Astrocyte (in vitro differentiated cells and primary cell): Measurements from ENCODE around the gene MYOM3. TPM values are rescaled to one million over a fixed set of nuclear protein-coding genes. Genes with fewer than 3 reads are reported as not detected.
"Not testable (repeated sequence)": the region's sequence is repeated elsewhere in the genome, so short reads cannot be mapped to it uniquely, and the experiment has no call there.

Source experiments
- DNase-seq: peaks from one replicate; pipeline ENCODE4 v3.0.0-alpha.2; 2010; ENCODE audit warnings: low read depth
- FAIRE-seq: peaks from 2 replicates; lab custom pipeline; 2011; peaks lifted over from hg19 to GRCh38; lab: Jason Lieb, UNC
- H2AFZ ChIP-seq: 2 replicates; pipeline ENCODE4 v1.6.0; 2012; ENCODE audit warnings: low read depth, low read length, inconsistent platforms
- H3K27ac ChIP-seq: 2 replicates; pipeline ENCODE4 v1.5.1; 2011; ENCODE audit warnings: low read depth, low read length, inconsistent platforms
- H3K27me3 ChIP-seq: 2 replicates; pipeline ENCODE4 v1.6.0; 2011; ENCODE audit warnings: low read length, inconsistent platforms; ENCODE audit not compliant: insufficient read depth
- H3K36me3 ChIP-seq: 2 replicates; pipeline ENCODE4 v1.5.1; 2011; ENCODE audit warnings: low read length, inconsistent platforms; ENCODE audit not compliant: insufficient read depth
- H3K4me1 ChIP-seq: 2 replicates; pipeline ENCODE4 v1.5.1; 2011; ENCODE audit warnings: low read length, inconsistent platforms; ENCODE audit not compliant: insufficient read depth
- H3K4me2 ChIP-seq: 2 replicates; pipeline ENCODE4 v1.6.0; 2012; ENCODE audit warnings: low read length, inconsistent platforms
- H3K4me3 ChIP-seq: 2 replicates; pipeline ENCODE4 v1.5.1; 2011; ENCODE audit warnings: low read depth, mild to moderate bottlenecking, low read length, inconsistent platforms; ENCODE audit not compliant: insufficient read depth
- H3K79me2 ChIP-seq: 2 replicates; pipeline ENCODE4 v1.6.0; 2012; ENCODE audit warnings: mild to moderate bottlenecking, low read length, inconsistent platforms; ENCODE audit not compliant: insufficient read depth
- H3K9ac ChIP-seq: 2 replicates; pipeline ENCODE4 v1.6.0; 2012; ENCODE audit warnings: mild to moderate bottlenecking, low read length, inconsistent platforms
- H3K9me3 ChIP-seq: 2 replicates; pipeline ENCODE4 v1.5.1; 2012; ENCODE audit warnings: low read depth, mild to moderate bottlenecking, low read length, inconsistent platforms; ENCODE audit not compliant: insufficient read depth
- H4K20me1 ChIP-seq: 2 replicates; pipeline ENCODE4 v1.6.0; 2012; ENCODE audit warnings: low read length, inconsistent platforms; ENCODE audit not compliant: insufficient read depth
- H3K27ac Mint-ChIP-seq: one replicate; pipeline ENCODE4 v1.8.0; 2021; ENCODE audit warnings: mild to moderate bottlenecking, mixed read lengths; ENCODE audit not compliant: unreplicated experiment
- H3K27me3 Mint-ChIP-seq: one replicate; pipeline ENCODE4 v1.8.0; 2021; ENCODE audit warnings: low read depth, mixed read lengths; ENCODE audit not compliant: unreplicated experiment
- H3K36me3 Mint-ChIP-seq: one replicate; pipeline ENCODE4 v1.8.0; 2021; ENCODE audit warnings: low read depth, mixed read lengths; ENCODE audit not compliant: unreplicated experiment
- H3K4me1 Mint-ChIP-seq: one replicate; pipeline ENCODE4 v1.8.0; 2021; ENCODE audit warnings: low read depth, mixed read lengths; ENCODE audit not compliant: unreplicated experiment
- H3K4me3 Mint-ChIP-seq: one replicate; pipeline ENCODE4 v1.8.0; 2021; ENCODE audit warnings: mild to moderate bottlenecking, moderate library complexity, mixed read lengths; ENCODE audit not compliant: unreplicated experiment
- H3K9me3 Mint-ChIP-seq: one replicate; pipeline ENCODE4 v1.8.0; 2021; ENCODE audit warnings: mild to moderate bottlenecking, mixed read lengths; ENCODE audit not compliant: unreplicated experiment
- EZH2 ChIP-seq: IDR thresholded peaks from 2 replicates; pipeline ENCODE4 v1.6.1; 2012; ENCODE audit warnings: mild to moderate bottlenecking, low read length, inconsistent platforms; ENCODE audit not compliant: insufficient read depth
- total RNA-seq: library from RNA; stranded (reverse); gene quantifications from 2 replicates; pipeline ENCODE4 v1.2.1, GENCODE V29; 2021
- TF ChIP-seq, protein P1 (sequence below): IDR thresholded peaks from 2 replicates; pipeline ENCODE4 v1.5.1; 2011; ENCODE audit warnings: low read depth, mild to moderate bottlenecking, inconsistent platforms, low read length, moderate library complexity; ENCODE audit not compliant: insufficient read depth

MYOM3 gene
- total RNA-seq, 1 donor from 2014 or later: 1.0 TPM

DNA sequence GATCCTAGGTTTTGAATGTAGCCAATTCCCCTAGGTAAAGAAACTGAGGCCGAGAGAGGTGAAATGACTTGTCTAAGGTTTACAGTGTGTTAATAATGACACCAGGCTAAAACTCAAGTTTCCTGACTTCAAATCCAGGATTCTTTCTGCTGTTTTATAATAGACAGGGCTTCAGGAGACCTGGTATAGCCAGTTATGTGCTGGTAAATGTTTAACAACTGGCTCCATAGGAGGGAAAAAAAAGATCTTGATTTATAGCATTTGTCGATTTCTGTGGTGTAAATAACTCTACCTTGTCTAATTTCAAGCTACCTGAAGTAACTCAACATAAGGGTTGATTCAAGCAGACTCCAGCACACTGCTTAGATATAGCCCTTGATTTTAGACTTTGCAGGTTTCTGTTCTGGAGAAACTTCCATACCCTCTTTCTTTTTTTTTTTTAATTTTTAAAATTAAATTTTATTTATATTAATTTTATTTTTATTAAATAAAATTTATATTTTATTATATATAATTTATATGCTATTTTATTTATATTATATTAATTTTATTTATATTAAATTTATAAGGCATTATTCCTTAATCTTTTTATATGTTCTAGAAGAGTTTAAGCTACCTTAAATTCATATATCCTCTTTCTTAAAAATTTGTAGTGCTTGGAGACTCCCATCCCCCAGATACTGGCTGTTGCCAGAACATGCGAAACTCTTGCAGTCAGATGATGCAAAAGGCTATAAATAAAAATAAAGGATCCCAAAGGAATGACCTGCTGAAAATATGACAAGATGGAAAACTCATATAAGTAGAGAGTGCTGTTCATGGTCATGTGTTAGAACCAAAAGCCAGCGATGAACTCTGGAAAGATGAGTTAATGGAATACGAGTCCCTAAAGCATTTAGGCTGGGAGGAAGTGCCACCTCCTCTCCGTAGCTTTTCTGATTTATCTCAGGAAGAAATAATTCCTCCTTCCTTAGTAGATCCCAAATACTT is 96.4 kb downstream of the MYOM3 start:
- Histone ChIP-seq H2AFZ (no peak overlapping the region), H3K4me3 (no peak overlapping the region), H3K9ac (no peak overlapping the region), H3K27ac (no peak overlapping the region), H3K4me1 (peaks cover 20% of the 10 kb centered on the region), H3K79me2 (no peaks in the 10 kb centered on the region), H4K20me1 (no peaks in the 10 kb centered on the region), H3K4me2 (no peak overlapping the region), H3K36me3 (no peaks in the 10 kb centered on the region), H3K27me3 (no peaks in the 10 kb centered on the region), H3K9me3 (no peaks in the 10 kb centered on the region)
- Mint-ChIP-seq H3K4me3 (no peak overlapping the region), H3K9me3 (no peaks in the 10 kb centered on the region), H3K36me3 (no peaks in the 10 kb centered on the region), H3K27me3 (no peaks in the 10 kb centered on the region), H3K4me1 (peaks cover 32% of the 10 kb centered on the region), H3K27ac (peak overlapping the region; percentile 53)
- peak; percentile 40 for DNase-seq
- no peak for FAIRE-seq
- no peak for TF ChIP-seq EZH2
- TF ChIP-seq, protein P1, sequence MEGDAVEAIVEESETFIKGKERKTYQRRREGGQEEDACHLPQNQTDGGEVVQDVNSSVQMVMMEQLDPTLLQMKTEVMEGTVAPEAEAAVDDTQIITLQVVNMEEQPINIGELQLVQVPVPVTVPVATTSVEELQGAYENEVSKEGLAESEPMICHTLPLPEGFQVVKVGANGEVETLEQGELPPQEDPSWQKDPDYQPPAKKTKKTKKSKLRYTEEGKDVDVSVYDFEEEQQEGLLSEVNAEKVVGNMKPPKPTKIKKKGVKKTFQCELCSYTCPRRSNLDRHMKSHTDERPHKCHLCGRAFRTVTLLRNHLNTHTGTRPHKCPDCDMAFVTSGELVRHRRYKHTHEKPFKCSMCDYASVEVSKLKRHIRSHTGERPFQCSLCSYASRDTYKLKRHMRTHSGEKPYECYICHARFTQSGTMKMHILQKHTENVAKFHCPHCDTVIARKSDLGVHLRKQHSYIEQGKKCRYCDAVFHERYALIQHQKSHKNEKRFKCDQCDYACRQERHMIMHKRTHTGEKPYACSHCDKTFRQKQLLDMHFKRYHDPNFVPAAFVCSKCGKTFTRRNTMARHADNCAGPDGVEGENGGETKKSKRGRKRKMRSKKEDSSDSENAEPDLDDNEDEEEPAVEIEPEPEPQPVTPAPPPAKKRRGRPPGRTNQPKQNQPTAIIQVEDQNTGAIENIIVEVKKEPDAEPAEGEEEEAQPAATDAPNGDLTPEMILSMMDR: no peak

DNA sequence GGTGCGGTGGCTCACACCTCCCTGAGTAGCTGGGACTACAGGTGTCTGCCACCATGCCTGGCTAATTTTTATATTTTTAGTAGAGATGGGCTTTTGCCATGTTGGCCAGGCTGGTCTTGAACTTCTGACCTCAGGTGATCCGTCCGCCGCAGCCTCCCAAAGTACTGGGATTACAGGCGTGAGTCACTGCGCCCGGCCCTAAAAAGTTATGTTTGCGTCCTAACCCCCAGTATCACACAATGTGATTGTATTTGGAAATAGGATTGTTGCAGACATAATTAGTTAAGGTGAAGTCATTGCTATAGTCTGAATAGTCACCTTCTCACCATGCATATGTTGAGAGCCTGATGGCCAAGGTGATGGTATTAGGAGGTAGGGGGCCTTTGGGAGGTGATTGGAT is 99.1 kb downstream of the MYOM3 start:
- H3K36me3 Mint-ChIP-seq, H3K4me3 Mint-ChIP-seq, H3K36me3 ChIP-seq, H3K9me3 Mint-ChIP-seq, FAIRE-seq, H2AFZ ChIP-seq, H3K9me3 ChIP-seq, H3K4me3 ChIP-seq, H3K9ac ChIP-seq, H3K27ac ChIP-seq, H3K4me2 ChIP-seq, H4K20me1 ChIP-seq, H3K79me2 ChIP-seq, DNase-seq, H3K27ac Mint-ChIP-seq, H3K27me3 Mint-ChIP-seq, H3K27me3 ChIP-seq: not testable (repeated sequence)
- H3K4me1 ChIP-seq: peaks cover 14% of the 10 kb centered on the region
- H3K4me1 Mint-ChIP-seq: peaks cover 19% of the 10 kb centered on the region

DNA sequence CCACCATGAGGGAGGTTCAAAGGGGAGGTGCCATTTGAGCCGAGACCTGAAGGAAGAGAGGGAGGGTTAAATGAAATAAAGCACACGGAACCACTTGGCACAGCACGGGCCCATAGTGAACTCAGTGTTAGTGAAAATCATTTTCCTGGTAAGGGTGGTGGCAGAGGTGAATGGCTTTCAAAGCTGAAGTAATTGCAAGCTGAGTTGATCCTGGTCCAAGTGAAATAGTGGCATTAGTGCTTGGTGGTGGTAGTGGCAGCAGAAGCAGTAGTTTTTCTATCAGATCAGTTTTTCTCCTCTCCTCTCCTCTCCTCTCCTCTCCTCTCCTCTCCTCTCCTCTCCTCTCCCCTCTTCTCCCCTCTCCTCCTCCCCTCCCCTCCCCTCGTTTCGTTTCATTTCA is 101.3 kb downstream of the MYOM3 start:
- H3K4me1 ChIP-seq: peaks cover 14% of the 10 kb centered on the region
- no peak overlapping the region for H3K27ac ChIP-seq
- H3K9me3 ChIP-seq: no peaks in the 10 kb centered on the region
- no peaks in the 10 kb centered on the region for H3K36me3 ChIP-seq
- no peak overlapping the region for H3K4me2 ChIP-seq
- no peak overlapping the region for H3K27ac Mint-ChIP-seq
- TF ChIP-seq EZH2: no peak
- TF ChIP-seq, protein P1: no peak
- H3K27me3 ChIP-seq: no peaks in the 10 kb centered on the region
- no peaks in the 10 kb centered on the region for H3K79me2 ChIP-seq
- no peaks in the 10 kb centered on the region for H3K36me3 Mint-ChIP-seq
- FAIRE-seq (no peak), DNase-seq (no peak)
- H3K9ac ChIP-seq: no peak overlapping the region
- H3K4me3 Mint-ChIP-seq: no peak overlapping the region
- no peaks in the 10 kb centered on the region for H4K20me1 ChIP-seq
- no peak overlapping the region for H2AFZ ChIP-seq
- H3K27me3 Mint-ChIP-seq: peaks cover 2% of the 10 kb centered on the region
- H3K9me3 Mint-ChIP-seq: no peaks in the 10 kb centered on the region
- no peak overlapping the region for H3K4me3 ChIP-seq
- H3K4me1 Mint-ChIP-seq: peaks cover 14% of the 10 kb centered on the region
